Measurements from ENCODE around the gene CSRNP3.

CSRNP3 gene

GRCh38 chr2:165640247-165640929, 170.9 kb downstream of the CSRNP3 start:
- no peak overlapping the region for H3K4me3 ChIP-seq (ENCODE audit: low read depth, low read length)
- H3K36me3 ChIP-seq (ENCODE audit: control insufficient read depth in 2 of 2, insufficient read depth in 1 of 2, low read length in 2 of 2) = no peaks in the 10 kb centered on the region
- CTCF ChIA-PET = interaction anchor here (0.7 kb wide), 1 partner anchor 46 kb away, joined by 4 read pairs; no protein-coding TSS in a partner anchor
- H3K4me1 ChIP-seq (ENCODE audit: control insufficient read depth, insufficient read depth, low read length) = peaks cover under 1% of the 10 kb centered on the region
- H3K9me3 ChIP-seq (ENCODE audit: control insufficient read depth, insufficient read depth, low read depth, low read length) = no peaks in the 10 kb centered on the region
- no peak overlapping the region for H3K27ac ChIP-seq (ENCODE audit: extremely low read depth, low read depth, low read length)
- POLR2A ChIA-PET = interaction anchor here (0.6 kb wide), 1 partner anchor 121 kb away, joined by 3 read pairs; no protein-coding TSS in a partner anchor
- no peak for TF ChIP-seq ZNF555 (tag by site-specific recombination; conservative IDR thresholded peaks at IDR 0.05)
- no peak for TF ChIP-seq ZNF354C (tag by site-specific recombination; IDR thresholded peaks at IDR 0.05; ENCODE audit: borderline replicate concordance, low read depth)
- TF ChIP-seq ZNF280C (tag by site-specific recombination; IDR thresholded peaks at IDR 0.05) = no peak
- TF ChIP-seq ZNF23 (tag by site-specific recombination; IDR thresholded peaks at IDR 0.05; ENCODE audit: borderline replicate concordance) = no peak
- TF ChIP-seq HOXC10 (CRISPR knock-in tag; IDR thresholded peaks at IDR 0.05) = no peak
- no peak for TF ChIP-seq ZNF148 (tag by site-specific recombination; IDR thresholded peaks at IDR 0.05; ENCODE audit: borderline replicate concordance)
- no peak for TF ChIP-seq ZNF214 (tag by site-specific recombination; IDR thresholded peaks at IDR 0.05; ENCODE audit: borderline replicate concordance)
- TF ChIP-seq ZNF433 (tag by site-specific recombination; IDR thresholded peaks at IDR 0.05; ENCODE audit: low read depth) = no peak
- no peak for TF ChIP-seq ZNF311 (tag by site-specific recombination; IDR thresholded peaks at IDR 0.05; ENCODE audit: borderline replicate concordance)
- no peak for TF ChIP-seq ZNF529 (tag by site-specific recombination; IDR thresholded peaks at IDR 0.05; ENCODE audit: insufficient replicate concordance)
- TF ChIP-seq HOXD13 (CRISPR knock-in tag; IDR thresholded peaks at IDR 0.05; ENCODE audit: borderline replicate concordance) = no peak
- no peak for TF ChIP-seq KLF10 (tag by site-specific recombination; IDR thresholded peaks at IDR 0.05)
- TF ChIP-seq SP3 (tag by site-specific recombination; IDR thresholded peaks at IDR 0.05) = no peak
- no peak for TF ChIP-seq ELK4 (IDR thresholded peaks at IDR 0.05; ENCODE audit: borderline replicate concordance, low read depth, low read length)

- Histone ChIP-seq H3K9me3 (ENCODE audit: control insufficient read depth, insufficient read depth, low read depth, low read length) (no peaks in the 10 kb centered on the region), H3K4me3 (ENCODE audit: low read depth, low read length) (no peak overlapping the region), H3K36me3 (ENCODE audit: control insufficient read depth in 2 of 2, insufficient read depth in 1 of 2, low read length in 2 of 2) (no peaks in the 10 kb centered on the region), H3K4me1 (ENCODE audit: control insufficient read depth, insufficient read depth, low read length) (peaks cover 12% of the 10 kb centered on the region), H3K27ac (ENCODE audit: extremely low read depth, low read depth, low read length) (peak overlapping the region; percentile 71)
- ChIA-PET POLR2A (no interaction called here), CTCF (interaction anchor here (0.6 to 0.7 kb wide), 2 partner anchors 52 to 136 kb away, joined by 3 to 4 read pairs; no protein-coding TSS in a partner anchor)
- TF ChIP-seq ZNF341 (tag by site-specific recombination; IDR thresholded peaks at IDR 0.05; ENCODE audit: low read depth) (peak; percentile 32; the same call in 1 of the 2 replicates), BCL6B (tag by site-specific recombination; IDR thresholded peaks at IDR 0.05) (peak; percentile 82), TRIM28 (IDR thresholded peaks at IDR 0.05; ENCODE audit: borderline replicate concordance, low read length) (0 out of 2 replicates have a peak, but pooled peaks have one; percentile 14), ZBTB44 (tag by site-specific recombination; IDR thresholded peaks at IDR 0.05) (peak; percentile 94), ZNF843 (tag by site-specific recombination; IDR thresholded peaks at IDR 0.05) (peak; percentile 48), WT1 (tag by site-specific recombination; IDR thresholded peaks at IDR 0.05) (0 out of 2 replicates have a peak, but pooled peaks have one; percentile 11), ZNF2 (tag by site-specific recombination; IDR thresholded peaks at IDR 0.05) (no peak), GLIS1 (tag by site-specific recombination; IDR thresholded peaks at IDR 0.05) (peak; percentile 70)
Observed at GRCh38 chr2:165645930-165646831, 176.7 kb downstream of the CSRNP3 start.
